ENCODE results near the gene ARID1A. TPM values are rescaled to one million over a fixed set of nuclear protein-coding genes. Genes with fewer than 3 reads are reported as not detected.

ARID1A gene
- total RNA-seq, 6 experiments from 2014 or later: 46.1 to 51.2 (median 49.2) TPM

DNA sequence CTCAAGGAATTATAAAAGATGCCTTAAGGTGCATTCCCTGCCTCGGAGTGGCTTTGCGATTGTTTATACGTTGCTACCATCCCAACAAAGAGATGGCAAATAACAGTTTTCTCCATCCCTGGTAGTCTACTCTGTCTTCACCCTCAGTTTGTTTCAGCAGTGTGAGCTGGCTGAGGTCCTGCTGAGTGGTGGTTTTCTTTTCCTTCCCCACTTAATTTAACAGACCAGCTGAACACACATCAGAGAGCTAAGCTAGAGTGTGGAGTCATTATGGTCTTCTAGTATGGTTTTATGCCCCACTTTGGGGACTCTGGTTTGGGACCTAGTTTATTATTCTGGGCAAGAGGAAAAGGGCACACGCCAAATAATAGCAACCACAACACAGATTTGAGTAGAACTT lies 94.1 kb downstream of the ARID1A start:
- no peak for DNase-seq
- TF ChIP-seq, protein P1, sequence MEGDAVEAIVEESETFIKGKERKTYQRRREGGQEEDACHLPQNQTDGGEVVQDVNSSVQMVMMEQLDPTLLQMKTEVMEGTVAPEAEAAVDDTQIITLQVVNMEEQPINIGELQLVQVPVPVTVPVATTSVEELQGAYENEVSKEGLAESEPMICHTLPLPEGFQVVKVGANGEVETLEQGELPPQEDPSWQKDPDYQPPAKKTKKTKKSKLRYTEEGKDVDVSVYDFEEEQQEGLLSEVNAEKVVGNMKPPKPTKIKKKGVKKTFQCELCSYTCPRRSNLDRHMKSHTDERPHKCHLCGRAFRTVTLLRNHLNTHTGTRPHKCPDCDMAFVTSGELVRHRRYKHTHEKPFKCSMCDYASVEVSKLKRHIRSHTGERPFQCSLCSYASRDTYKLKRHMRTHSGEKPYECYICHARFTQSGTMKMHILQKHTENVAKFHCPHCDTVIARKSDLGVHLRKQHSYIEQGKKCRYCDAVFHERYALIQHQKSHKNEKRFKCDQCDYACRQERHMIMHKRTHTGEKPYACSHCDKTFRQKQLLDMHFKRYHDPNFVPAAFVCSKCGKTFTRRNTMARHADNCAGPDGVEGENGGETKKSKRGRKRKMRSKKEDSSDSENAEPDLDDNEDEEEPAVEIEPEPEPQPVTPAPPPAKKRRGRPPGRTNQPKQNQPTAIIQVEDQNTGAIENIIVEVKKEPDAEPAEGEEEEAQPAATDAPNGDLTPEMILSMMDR (IDR thresholded peaks at IDR 0.05): no peak
- Mint-ChIP-seq H3K36me3 (ENCODE audit: low read depth) (peaks cover 11% of the 10 kb centered on the region; the same call in 1 of the 2 replicates), H3K27me3 (ENCODE audit: insufficient read depth) (peaks cover 11% of the 10 kb centered on the region), H3K9me3 (no peaks in the 10 kb centered on the region), H3K27ac (peak overlapping the region; percentile 54; the same call in 1 of the 2 replicates), H3K4me3 (no peak overlapping the region), H3K4me1 (ENCODE audit: low read depth) (peaks cover 52% of the 10 kb centered on the region)

DNA sequence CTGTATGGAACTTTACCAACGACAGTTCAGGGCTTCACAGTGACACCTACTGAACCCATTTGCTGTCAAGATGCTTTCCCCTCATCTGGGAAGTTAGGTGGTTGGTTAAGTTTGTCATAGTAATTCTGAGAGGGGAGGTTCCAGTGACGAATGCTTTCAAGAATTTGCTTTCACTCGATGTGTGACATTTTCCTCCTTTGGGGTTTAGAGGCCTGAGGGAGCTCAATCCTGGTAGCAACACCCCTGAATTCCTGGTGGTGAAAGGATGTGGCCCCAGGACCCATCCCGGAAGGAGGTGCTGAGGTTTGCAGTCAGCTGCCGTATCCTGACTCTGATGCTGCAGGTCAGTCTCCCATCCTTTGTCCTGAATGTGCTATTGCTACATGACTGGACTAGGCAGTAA lies 94.7 kb downstream of the ARID1A start:
- TF ChIP-seq, protein P1 (IDR thresholded peaks at IDR 0.05): no peak
- H3K27me3 Mint-ChIP-seq (ENCODE audit: insufficient read depth): peaks cover 11% of the 10 kb centered on the region
- H3K4me3 Mint-ChIP-seq: no peak overlapping the region
- peaks cover 45% of the 10 kb centered on the region for H3K4me1 Mint-ChIP-seq (ENCODE audit: low read depth)
- peaks cover 12% of the 10 kb centered on the region; the same call in 1 of the 2 replicates for H3K36me3 Mint-ChIP-seq (ENCODE audit: low read depth)
- DNase-seq: no peak
- peak overlapping the region; percentile 45; the same call in 1 of the 2 replicates for H3K27ac Mint-ChIP-seq
- H3K9me3 Mint-ChIP-seq: no peaks in the 10 kb centered on the region

DNA sequence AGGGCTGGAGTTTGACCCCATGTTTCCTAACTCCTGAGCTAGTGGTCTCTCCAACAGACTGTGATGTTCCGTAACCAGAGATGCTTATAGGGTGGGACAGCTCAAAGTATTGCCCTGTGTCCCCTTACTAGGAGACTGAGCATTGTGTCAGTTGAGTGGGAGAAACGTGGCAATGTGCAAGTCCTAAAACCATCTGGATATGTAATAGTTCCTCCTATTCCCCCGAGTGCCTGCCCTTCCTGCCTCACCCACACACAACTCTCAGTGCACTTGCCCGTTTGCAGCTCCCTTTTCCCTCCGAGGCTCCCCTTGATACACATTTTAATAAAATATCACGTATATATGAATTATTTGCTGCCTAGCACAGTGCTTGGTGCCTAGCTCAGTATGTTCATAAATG lies 95.3 kb downstream of the ARID1A start:
- H3K27ac Mint-ChIP-seq: no peak overlapping the region
- TF ChIP-seq, protein P1 (IDR thresholded peaks at IDR 0.05): no peak
- no peak overlapping the region for H3K4me3 Mint-ChIP-seq
- peaks cover 39% of the 10 kb centered on the region for H3K4me1 Mint-ChIP-seq (ENCODE audit: low read depth)
- peaks cover 8% of the 10 kb centered on the region for H3K27me3 Mint-ChIP-seq (ENCODE audit: insufficient read depth)
- DNase-seq: no peak
- H3K36me3 Mint-ChIP-seq (ENCODE audit: low read depth): peaks cover 12% of the 10 kb centered on the region; the same call in 1 of the 2 replicates
- no peaks in the 10 kb centered on the region for H3K9me3 Mint-ChIP-seq

DNA sequence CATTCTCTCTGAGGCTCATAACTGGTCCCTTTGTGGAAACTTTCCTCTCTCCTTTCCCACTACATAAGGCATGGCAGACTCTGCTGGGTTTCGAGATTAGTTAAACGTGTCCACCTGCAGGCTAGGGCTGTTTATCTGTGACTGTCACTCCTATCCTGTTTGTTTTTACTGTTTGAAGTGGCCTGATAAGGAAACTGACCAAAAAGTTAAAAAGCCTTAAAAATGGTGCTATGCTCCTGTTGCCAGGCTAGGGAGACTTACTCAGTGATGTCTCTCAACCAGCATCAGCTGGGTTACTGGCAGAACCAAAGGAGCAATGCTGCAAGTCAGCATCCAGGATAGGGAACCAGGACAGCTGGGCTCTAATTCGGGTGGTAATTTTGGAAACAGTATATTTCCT lies 95.8 kb downstream of the ARID1A start:
- no peak for DNase-seq
- no peaks in the 10 kb centered on the region for H3K9me3 Mint-ChIP-seq
- H3K27ac Mint-ChIP-seq: no peak overlapping the region
- peaks cover 8% of the 10 kb centered on the region for H3K27me3 Mint-ChIP-seq (ENCODE audit: insufficient read depth)
- TF ChIP-seq, protein P1 (IDR thresholded peaks at IDR 0.05): no peak
- H3K4me3 Mint-ChIP-seq: no peak overlapping the region
- peaks cover 12% of the 10 kb centered on the region; the same call in 1 of the 2 replicates for H3K36me3 Mint-ChIP-seq (ENCODE audit: low read depth)
- H3K4me1 Mint-ChIP-seq (ENCODE audit: low read depth): peaks cover 35% of the 10 kb centered on the region

DNA sequence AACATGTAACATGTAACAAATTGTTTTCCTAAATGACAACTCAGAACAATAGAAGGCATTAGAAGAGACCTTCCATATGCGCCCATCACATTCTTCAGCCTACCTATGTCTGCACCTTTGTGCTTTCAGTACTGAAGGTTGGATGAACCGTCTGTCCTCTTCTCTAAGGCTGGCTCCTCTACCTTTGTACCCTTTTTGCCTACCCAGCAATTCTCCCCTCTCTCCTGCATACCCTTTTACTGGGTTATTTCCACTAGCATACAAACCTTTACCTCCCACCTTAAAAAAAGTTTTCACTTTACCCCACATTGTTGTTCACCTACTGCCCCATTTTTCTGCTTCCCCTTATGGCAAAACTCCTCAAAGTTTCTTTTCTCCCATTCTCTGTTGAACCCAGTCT lies 97.1 kb downstream of the ARID1A start:
- TF ChIP-seq, protein P1 (IDR thresholded peaks at IDR 0.05): no peak
- Mint-ChIP-seq H3K27me3 (ENCODE audit: insufficient read depth) (peaks cover 4% of the 10 kb centered on the region), H3K9me3 (no peaks in the 10 kb centered on the region), H3K4me3 (no peak overlapping the region), H3K27ac (no peak overlapping the region), H3K4me1 (ENCODE audit: low read depth) (peaks cover 24% of the 10 kb centered on the region), H3K36me3 (ENCODE audit: low read depth) (peaks cover 12% of the 10 kb centered on the region; the same call in 1 of the 2 replicates)
- DNase-seq: no peak

DNA sequence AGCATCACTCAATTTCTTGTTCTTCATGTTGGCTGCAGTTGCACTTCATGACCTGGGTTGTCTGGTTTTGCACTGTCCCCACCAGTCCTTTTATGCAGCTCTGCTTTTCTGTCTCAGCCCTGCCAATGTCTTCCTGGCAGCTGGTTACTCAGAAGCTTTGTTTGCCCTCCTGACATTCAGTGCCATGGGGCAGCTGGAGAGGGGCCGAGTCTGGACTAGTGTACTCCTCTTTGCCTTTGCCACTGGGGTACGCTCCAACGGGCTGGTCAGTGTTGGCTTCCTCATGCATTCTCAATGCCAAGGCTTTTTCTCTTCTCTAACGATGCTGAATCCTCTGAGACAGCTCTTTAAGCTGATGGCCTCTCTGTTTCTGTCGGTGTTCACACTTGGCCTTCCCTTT lies 98.6 kb downstream of the ARID1A start:
- H3K27ac Mint-ChIP-seq: no peak overlapping the region
- peaks cover 17% of the 10 kb centered on the region for H3K4me1 Mint-ChIP-seq (ENCODE audit: low read depth)
- TF ChIP-seq, protein P1 (IDR thresholded peaks at IDR 0.05): no peak
- DNase-seq: no peak
- H3K36me3 Mint-ChIP-seq (ENCODE audit: low read depth): peaks cover 12% of the 10 kb centered on the region; the same call in 1 of the 2 replicates
- no peak overlapping the region for H3K4me3 Mint-ChIP-seq
- H3K9me3 Mint-ChIP-seq: no peaks in the 10 kb centered on the region
- peaks cover 2% of the 10 kb centered on the region for H3K27me3 Mint-ChIP-seq (ENCODE audit: insufficient read depth)
